SH-SY5Y (cell line): ENCODE measurements around the gene PRR35.

ENCODE experiments used
- GATA2 ChIP-seq: IDR thresholded peaks from 2 replicates; pipeline ENCODE4 v1.6.1; 2011; ENCODE audit warnings: mild to moderate bottlenecking, low read depth, low read length
- GATA3 ChIP-seq: IDR thresholded peaks from 2 replicates; pipeline ENCODE4 v1.6.1; 2011; ENCODE audit warnings: low read depth, mild to moderate bottlenecking, low read length, moderate library complexity

PRR35 gene

GRCh38 chr16:560204-560700 lies at the start of gene PRR35:
Gene PRR35, plus strand, starts transcription at chr16:560394. Its CDS starts 2,901 bp downstream, at chr16:563295.
- no peak for TF ChIP-seq GATA3
- no peak for TF ChIP-seq GATA2

GRCh38 chr16:512802-513201 lies 47.4 kb upstream of the PRR35 start:
- TF ChIP-seq GATA3 (no peak), GATA2 (no peak)

GRCh38 chr16:513950-514349 lies 46.2 kb upstream of the PRR35 start:
- no peak for TF ChIP-seq GATA2
- TF ChIP-seq GATA3 = no peak

GRCh38 chr16:515175-515938 lies 44.8 kb upstream of the PRR35 start:
- TF ChIP-seq GATA2 (no peak), GATA3 (no peak)

GRCh38 chr16:515939-516226 lies 44.3 kb upstream of the PRR35 start:
- no peak for TF ChIP-seq GATA2
- TF ChIP-seq GATA3 = no peak

- TF ChIP-seq GATA3 (no peak), GATA2 (no peak)
These were observed 43.9 kb upstream of the PRR35 start for GRCh38 chr16:516301-516700.

- TF ChIP-seq GATA2 (no peak), GATA3 (no peak)
These were observed 41.3 kb upstream of the PRR35 start for GRCh38 chr16:518858-519257.

GRCh38 chr16:519425-519824 lies 40.8 kb upstream of the PRR35 start:
- no peak for TF ChIP-seq GATA2
- TF ChIP-seq GATA3 = no peak

GRCh38 chr16:519841-520687 lies 40.1 kb upstream of the PRR35 start:
- TF ChIP-seq GATA3 (no peak), GATA2 (no peak)

GRCh38 chr16:520847-521246 lies 39.3 kb upstream of the PRR35 start:
- no peak for TF ChIP-seq GATA2
- no peak for TF ChIP-seq GATA3

- no peak for TF ChIP-seq GATA3
- TF ChIP-seq GATA2 = no peak
These were observed 38.6 kb upstream of the PRR35 start for GRCh38 chr16:521381-522210.

GRCh38 chr16:522320-523096 lies 37.7 kb upstream of the PRR35 start:
- no peak for TF ChIP-seq GATA3
- no peak for TF ChIP-seq GATA2

GRCh38 chr16:523097-523741 lies 37.0 kb upstream of the PRR35 start:
- TF ChIP-seq GATA2 = no peak
- no peak for TF ChIP-seq GATA3
